SK-N-SH (cell line): Measurements from ENCODE around the gene ABCA6. TPM values are rescaled to one million over a fixed set of nuclear protein-coding genes. Genes with fewer than 3 reads are reported as not detected.

Source experiments
- CTCF ChIA-PET: fragments of 300-600, 350-600 bp; formaldehyde crosslinking; extraction: SDS; loops from one replicate; lab custom pipeline; 2021; lab: Yijun Ruan, JAX
- POLR2A ChIA-PET: fragments of 350-600 bp; sonication (Branson Sonifier 250); formaldehyde crosslinking; extraction: SDS; loops from one replicate; lab custom pipeline; 2020; ENCODE audit warnings: antibody characterized with exemption, inconsistent platforms; lab: Yijun Ruan, JAX
- DNase-seq: peaks from one replicate; pipeline ENCODE4 v3.0.0; 2012
- H2AFZ ChIP-seq: fragments of 200-600 bp; sonication (generic); 2 replicates; pipeline ENCODE4 v1.8.1; 2016; ENCODE audit warnings: antibody characterized with exemption, mild to moderate bottlenecking, low read depth
- H3F3A ChIP-seq: fragments of 200-600 bp; sonication (generic); replicated peaks from 2 replicates; pipeline ENCODE3; 2016; ENCODE audit warnings: antibody characterized with exemption, mild to moderate bottlenecking; ENCODE audit not compliant: insufficient read depth
- H3K27ac ChIP-seq, 2 experiments: fragments of 200-500 bp in 1 of 2; fragments of 200-600 bp in 1 of 2; sonication (Bioruptor generic) in 1 of 2; sonication (generic), shearing (Covaris generic) in 1 of 2; 2 replicates each; pipeline versions ENCODE4 v1.5.1 to v1.6.1; 2014 to 2016; ENCODE audit warnings: low read depth in 2 of 2, inconsistent platforms in 1 of 2, low read length in 1 of 2, mild to moderate bottlenecking in 1 of 2, mixed read lengths in 1 of 2
- H3K27me3 ChIP-seq: fragments of 200-600 bp; sonication (generic), shearing (Covaris generic); 2 replicates; pipeline ENCODE4 v1.6.1; 2016; ENCODE audit warnings: mixed run types; ENCODE audit not compliant: insufficient read depth
- H3K36me3 ChIP-seq, 2 experiments: fragments of 200-500 bp in 1 of 2; fragments of 200-600 bp in 1 of 2; sonication (Bioruptor generic) in 1 of 2; sonication (generic) in 1 of 2; replicated peaks in 1 of 2; 2 replicates each; pipeline versions ENCODE3 to v1.5.1; 2014 to 2016; ENCODE audit warnings: low read length in 1 of 2, mild to moderate bottlenecking in 1 of 2; ENCODE audit not compliant: insufficient read depth in 2 of 2, control insufficient read depth in 1 of 2
- H3K4me1 ChIP-seq, 2 experiments: fragments of 200-500 bp in 1 of 2; fragments of 200-600 bp in 1 of 2; sonication (Bioruptor generic) in 1 of 2; sonication (generic), shearing (Covaris generic) in 1 of 2; 2 replicates each; pipeline versions ENCODE4 v1.5.1 to v1.6.1; 2014 to 2016; ENCODE audit warnings: low read depth in 1 of 2, low read length in 1 of 2, mixed run types in 1 of 2; ENCODE audit not compliant: insufficient read depth in 2 of 2, control insufficient read depth in 1 of 2
- H3K4me2 ChIP-seq: fragments of 200-600 bp; sonication (generic), shearing (Covaris generic); 2 replicates; pipeline ENCODE4 v1.6.1; 2017; ENCODE audit warnings: mixed run types
- H3K4me3 ChIP-seq, 2 experiments: fragments of 200-500 bp in 1 of 2; fragments of 200-600 bp in 1 of 2; sonication (Bioruptor generic) in 1 of 2; sonication (generic), shearing (Covaris generic) in 1 of 2; 2 replicates each; pipeline versions ENCODE4 v1.5.1 to v1.8.1; 2014 to 2016; ENCODE audit warnings: low read depth in 2 of 2, inconsistent platforms in 1 of 2, low read length in 1 of 2, mild to moderate bottlenecking in 1 of 2, mixed read lengths in 1 of 2, moderate library complexity in 1 of 2
- H3K79me2 ChIP-seq: fragments of 200-600 bp; sonication (generic); 2 replicates; pipeline ENCODE4 v1.8.1; 2017; ENCODE audit warnings: mild to moderate bottlenecking; ENCODE audit not compliant: insufficient read depth
- H3K9ac ChIP-seq: fragments of 200-600 bp; sonication (generic); 2 replicates; pipeline ENCODE4 v1.6.1; 2017; ENCODE audit warnings: mixed run types
- H3K9me2 ChIP-seq: fragments of 200-600 bp; sonication (generic); 2 replicates; pipeline ENCODE4 v1.6.1; 2017; ENCODE audit warnings: mixed run types
- H3K9me3 ChIP-seq: fragments of 200-600 bp; sonication (generic); 2 replicates; pipeline ENCODE4 v1.6.1; 2017; ENCODE audit warnings: mixed run types, mild to moderate bottlenecking, moderate library complexity
- H4K20me1 ChIP-seq: fragments of 200-600 bp; sonication (generic); 2 replicates; pipeline ENCODE4 v1.6.1; 2017; ENCODE audit warnings: mild to moderate bottlenecking, mixed run types; ENCODE audit not compliant: insufficient read depth
- ELF1 ChIP-seq: IDR thresholded peaks from 2 replicates; pipeline ENCODE4 v1.4.0; 2012
- EP300 ChIP-seq, 2 experiments: IDR thresholded peaks; 2 replicates each; pipeline versions ENCODE4 v1.4.0 to v1.6.1; 2012; ENCODE audit warnings: borderline replicate concordance in 1 of 2, low read depth in 1 of 2, low read length in 1 of 2
- EZH2phosphoT487 ChIP-seq: fragments of 200-600 bp; sonication (generic); IDR thresholded peaks from 2 replicates; pipeline ENCODE4 v1.6.1; 2017; ENCODE audit warnings: low read depth, mixed run types, mild to moderate bottlenecking, antibody characterized with exemption, moderate library complexity, borderline replicate concordance
- FOSL2 ChIP-seq: IDR thresholded peaks from 2 replicates; pipeline ENCODE4 v1.4.0; 2012; ENCODE audit warnings: low read depth, mild to moderate bottlenecking, moderate library complexity, borderline replicate concordance
- FOXM1 ChIP-seq: IDR thresholded peaks from 2 replicates; pipeline ENCODE4 v1.4.0; 2012; ENCODE audit warnings: low read depth, mild to moderate bottlenecking
- GABPA ChIP-seq: IDR thresholded peaks from 2 replicates; pipeline ENCODE4 v1.4.0; 2012; ENCODE audit warnings: low read depth, mild to moderate bottlenecking
- IRF3 ChIP-seq: fragments of 150-350 bp; IDR thresholded peaks from 2 replicates; pipeline ENCODE4 v1.6.1; 2016; ENCODE audit warnings: mild to moderate bottlenecking, low read depth, low read length
- JUND ChIP-seq: IDR thresholded peaks from 2 replicates; pipeline ENCODE4 v1.4.0; 2012
- MAX ChIP-seq: IDR thresholded peaks from 2 replicates; pipeline ENCODE4 v1.4.0; 2012; ENCODE audit warnings: low read depth
- NFIC ChIP-seq: IDR thresholded peaks from 2 replicates; pipeline ENCODE4 v1.4.0; 2012; ENCODE audit warnings: borderline replicate concordance
- RCOR1 ChIP-seq: fragments of 150-350 bp; IDR thresholded peaks from 2 replicates; pipeline ENCODE4 v1.6.1; 2017; ENCODE audit warnings: antibody characterized with exemption, low read length
- RXRA ChIP-seq: IDR thresholded peaks from 2 replicates; pipeline ENCODE4 v1.4.0; 2012; ENCODE audit warnings: low read depth, mild to moderate bottlenecking, borderline replicate concordance
- SIN3A ChIP-seq: IDR thresholded peaks from 2 replicates; pipeline ENCODE4 v1.6.1; 2012; ENCODE audit warnings: low read depth, mild to moderate bottlenecking, low read length, moderate library complexity, borderline replicate concordance
- TAF1 ChIP-seq: IDR thresholded peaks from 2 replicates; pipeline ENCODE4 v1.6.1; 2012; ENCODE audit warnings: low read depth, mild to moderate bottlenecking, low read length, moderate library complexity, borderline replicate concordance
- TCF12 ChIP-seq: IDR thresholded peaks from 2 replicates; pipeline ENCODE4 v1.4.0; 2012
- TEAD4 ChIP-seq: IDR thresholded peaks from 2 replicates; pipeline ENCODE4 v1.4.0; 2012; ENCODE audit warnings: mild to moderate bottlenecking, borderline replicate concordance; ENCODE audit not compliant: insufficient read depth
- USF2 ChIP-seq: fragments of 150-350 bp; IDR thresholded peaks from 2 replicates; pipeline ENCODE4 v1.6.1; 2017; ENCODE audit warnings: antibody characterized with exemption, low read length, low read depth, borderline replicate concordance
- WGBS: methylation state at CpG from one replicate; pipeline ENCODE4 v1.1.6; 2017; ENCODE audit warnings: low lambda C conversion rate; 5-methylcytosine and 5-hydroxymethylcytosine counted together
- polyA plus RNA-seq, 3 experiments: library from polyadenylated mRNA; depleted of rRNA; stranded (reverse); fragments of >200 nt; gene quantifications; 2 replicates each; pipeline ENCODE4 v1.2.3, GENCODE V29; 2012
- TF ChIP-seq, protein P1 (sequence below): IDR thresholded peaks from 2 replicates; pipeline ENCODE4; 2012
- TF ChIP-seq, protein P2 (sequence below): fragments of 200-600 bp; sonication (generic); IDR thresholded peaks from 2 replicates; pipeline ENCODE4 v1.6.1; 2017; ENCODE audit warnings: antibody characterized with exemption, mild to moderate bottlenecking, moderate library complexity
- TF ChIP-seq, protein P3 (sequence below): IDR thresholded peaks from 2 replicates; pipeline ENCODE4 v1.4.0; 2012; ENCODE audit warnings: low read depth, borderline replicate concordance

ABCA6 gene
- polyA plus RNA-seq, 1 of the 3 experiments (the other 2 are of a cell fraction) = 0.15 TPM

- DNase-seq = no peak
- H3K9me2 ChIP-seq = no peaks in the 10 kb centered on the region
- 1% methylated on average over 3 of the region's 3 CpGs for WGBS
- H3K9ac ChIP-seq = no peak overlapping the region
- H2AFZ ChIP-seq = peak overlapping the region; percentile 51; the same call in 1 of the 2 replicates
- no peak overlapping the region for H3K4me2 ChIP-seq
- H3F3A ChIP-seq = no peaks in the 10 kb centered on the region
- no peak for TF ChIP-seq TEAD4
- no peak for TF ChIP-seq ELF1
- H3K27ac ChIP-seq = peak overlapping the region in 1 of 2 experiments; percentile 14; a peak in 1 of 4 replicates
- H3K36me3 ChIP-seq = no peaks in the 10 kb centered on the region
- H4K20me1 ChIP-seq = no peaks in the 10 kb centered on the region
- H3K4me1 ChIP-seq = no peaks in the 10 kb centered on the region; a peak in 1 of 4 replicates
- H3K79me2 ChIP-seq = no peaks in the 10 kb centered on the region
- no peak overlapping the region for H3K4me3 ChIP-seq
- H3K27me3 ChIP-seq = no peaks in the 10 kb centered on the region
- ChIA-PET CTCF (no interaction called here), POLR2A (no interaction called here)
- no peaks in the 10 kb centered on the region for H3K9me3 ChIP-seq
Observed at GRCh38 chr17:69047368-69048263, 94.1 kb downstream of the ABCA6 start.

- Histone ChIP-seq H3K9me3 (no peaks in the 10 kb centered on the region), H3K9me2 (no peaks in the 10 kb centered on the region), H3K27ac (no peak overlapping the region), H3K4me2 (no peak overlapping the region), H2AFZ (0 out of 2 replicates have a peak overlapping the region, but pooled peaks have one; percentile 0), H3K4me1 (no peaks in the 10 kb centered on the region; a peak in 1 of 4 replicates), H4K20me1 (no peaks in the 10 kb centered on the region), H3F3A (no peaks in the 10 kb centered on the region), H3K79me2 (no peaks in the 10 kb centered on the region), H3K9ac (no peak overlapping the region), H3K36me3 (no peaks in the 10 kb centered on the region), H3K27me3 (no peaks in the 10 kb centered on the region), H3K4me3 (no peak overlapping the region)
- no peak for DNase-seq
- POLR2A ChIA-PET = no interaction called here
- 15% methylated on average over 4 of the region's 4 CpGs for WGBS
- CTCF ChIA-PET = no interaction called here
- TF ChIP-seq FOSL2 = no peak
- no peak for TF ChIP-seq SIN3A
- TF ChIP-seq TCF12 = no peak
- TF ChIP-seq TAF1 = no peak
- TF ChIP-seq, protein P1, sequence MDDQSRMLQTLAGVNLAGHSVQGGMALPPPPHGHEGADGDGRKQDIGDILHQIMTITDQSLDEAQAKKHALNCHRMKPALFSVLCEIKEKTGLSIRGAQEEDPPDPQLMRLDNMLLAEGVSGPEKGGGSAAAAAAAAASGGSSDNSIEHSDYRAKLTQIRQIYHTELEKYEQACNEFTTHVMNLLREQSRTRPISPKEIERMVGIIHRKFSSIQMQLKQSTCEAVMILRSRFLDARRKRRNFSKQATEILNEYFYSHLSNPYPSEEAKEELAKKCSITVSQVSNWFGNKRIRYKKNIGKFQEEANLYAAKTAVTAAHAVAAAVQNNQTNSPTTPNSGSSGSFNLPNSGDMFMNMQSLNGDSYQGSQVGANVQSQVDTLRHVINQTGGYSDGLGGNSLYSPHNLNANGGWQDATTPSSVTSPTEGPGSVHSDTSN = no peak
- no peak for TF ChIP-seq EZH2phosphoT487
- TF ChIP-seq NFIC = no peak
- TF ChIP-seq JUND = no peak
- no peak for TF ChIP-seq GABPA
- no peak for TF ChIP-seq RCOR1
- no peak for TF ChIP-seq MAX
- TF ChIP-seq, protein P2, sequence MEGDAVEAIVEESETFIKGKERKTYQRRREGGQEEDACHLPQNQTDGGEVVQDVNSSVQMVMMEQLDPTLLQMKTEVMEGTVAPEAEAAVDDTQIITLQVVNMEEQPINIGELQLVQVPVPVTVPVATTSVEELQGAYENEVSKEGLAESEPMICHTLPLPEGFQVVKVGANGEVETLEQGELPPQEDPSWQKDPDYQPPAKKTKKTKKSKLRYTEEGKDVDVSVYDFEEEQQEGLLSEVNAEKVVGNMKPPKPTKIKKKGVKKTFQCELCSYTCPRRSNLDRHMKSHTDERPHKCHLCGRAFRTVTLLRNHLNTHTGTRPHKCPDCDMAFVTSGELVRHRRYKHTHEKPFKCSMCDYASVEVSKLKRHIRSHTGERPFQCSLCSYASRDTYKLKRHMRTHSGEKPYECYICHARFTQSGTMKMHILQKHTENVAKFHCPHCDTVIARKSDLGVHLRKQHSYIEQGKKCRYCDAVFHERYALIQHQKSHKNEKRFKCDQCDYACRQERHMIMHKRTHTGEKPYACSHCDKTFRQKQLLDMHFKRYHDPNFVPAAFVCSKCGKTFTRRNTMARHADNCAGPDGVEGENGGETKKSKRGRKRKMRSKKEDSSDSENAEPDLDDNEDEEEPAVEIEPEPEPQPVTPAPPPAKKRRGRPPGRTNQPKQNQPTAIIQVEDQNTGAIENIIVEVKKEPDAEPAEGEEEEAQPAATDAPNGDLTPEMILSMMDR = no peak
- TF ChIP-seq RXRA = no peak
- TF ChIP-seq FOXM1 = no peak
- TF ChIP-seq, protein P3, sequence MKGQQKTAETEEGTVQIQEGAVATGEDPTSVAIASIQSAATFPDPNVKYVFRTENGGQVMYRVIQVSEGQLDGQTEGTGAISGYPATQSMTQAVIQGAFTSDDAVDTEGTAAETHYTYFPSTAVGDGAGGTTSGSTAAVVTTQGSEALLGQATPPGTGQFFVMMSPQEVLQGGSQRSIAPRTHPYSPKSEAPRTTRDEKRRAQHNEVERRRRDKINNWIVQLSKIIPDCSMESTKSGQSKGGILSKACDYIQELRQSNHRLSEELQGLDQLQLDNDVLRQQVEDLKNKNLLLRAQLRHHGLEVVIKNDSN = no peak
- TF ChIP-seq IRF3 = no peak
- TF ChIP-seq TEAD4 = no peak
- no peak for TF ChIP-seq EP300 (IDR thresholded peaks at IDR 0.05; ENCODE audit: borderline replicate concordance in 1 of 2, low read depth in 1 of 2, low read length in 1 of 2)
- TF ChIP-seq USF2 = no peak
Observed at GRCh38 chr17:69046121-69046807, 95.4 kb downstream of the ABCA6 start.
